Posterior vena cava (tissue), 2 donors: Measurements from ENCODE around the gene ZCCHC7. TPM values are rescaled to one million over a fixed set of nuclear protein-coding genes. Genes with fewer than 3 reads are reported as not detected.
"Not testable (repeated sequence)": the region's sequence is repeated elsewhere in the genome, so short reads cannot be mapped to it uniquely, and the experiment has no call there.

ENCODE experiments used
- DNase-seq: peaks from one replicate; pipeline ENCODE4 v3.0.0-alpha.2; 2020; ENCODE audit warnings: low spot score
- intact Hi-C, 2 donors: fragments of 100-400 bp; cut with DNase I; formaldehyde crosslinking; loops; one replicate each; pipeline versions ENCODE4 v1.14.1 to v1.14.2; 2022 to 2023
- total RNA-seq, 2 donors: library from RNA; stranded (reverse); fragmentation: NEBNext Ultra II Directional; extraction: Animal tissue kit (Norgen Biotek cat#: 25700); gene quantifications; one replicate each; pipeline ENCODE4 v1.2.1, GENCODE V29; 2021
- donor health status: DM: yes; HTN: yes; CAD: no.
- donor health status: DM: yes; HTN: yes; CAD: no.

The ZCCHC7 gene
- total RNA-seq, 2 donors from 2014 or later, result 19.9 to 24.2 TPM

DNA sequence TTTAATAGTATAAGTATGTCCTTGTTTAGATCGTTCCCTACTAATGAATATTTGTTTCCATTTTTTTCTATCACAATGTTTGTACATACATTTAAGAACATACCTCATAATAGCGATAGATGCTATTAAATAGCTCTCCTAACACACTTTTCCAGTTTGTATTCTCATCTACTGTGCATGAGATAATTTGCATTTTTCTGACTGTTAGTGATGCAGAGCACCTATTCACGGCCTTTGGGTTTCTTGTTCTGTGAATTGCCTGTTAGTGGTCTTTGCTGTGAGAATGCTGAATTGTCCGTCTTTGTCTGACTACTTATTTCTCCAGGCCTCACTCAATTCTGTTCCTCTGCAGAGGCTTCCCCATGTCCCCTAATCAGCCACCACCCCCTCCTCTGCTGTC is 5.9 kb upstream of the ZCCHC7 start:
- intact Hi-C loops, DNase-seq: not testable (repeated sequence)

- no peak for DNase-seq
- intact Hi-C loops, result no loop called here
Observed at GRCh38 chr9:37117956-37118355, 2.4 kb upstream of the ZCCHC7 start.

GRCh38 chr9:37119360-37119759 is 1.0 kb upstream of the ZCCHC7 start:
- DNase-seq, result no peak
- intact Hi-C loops, result no loop called here

DNA sequence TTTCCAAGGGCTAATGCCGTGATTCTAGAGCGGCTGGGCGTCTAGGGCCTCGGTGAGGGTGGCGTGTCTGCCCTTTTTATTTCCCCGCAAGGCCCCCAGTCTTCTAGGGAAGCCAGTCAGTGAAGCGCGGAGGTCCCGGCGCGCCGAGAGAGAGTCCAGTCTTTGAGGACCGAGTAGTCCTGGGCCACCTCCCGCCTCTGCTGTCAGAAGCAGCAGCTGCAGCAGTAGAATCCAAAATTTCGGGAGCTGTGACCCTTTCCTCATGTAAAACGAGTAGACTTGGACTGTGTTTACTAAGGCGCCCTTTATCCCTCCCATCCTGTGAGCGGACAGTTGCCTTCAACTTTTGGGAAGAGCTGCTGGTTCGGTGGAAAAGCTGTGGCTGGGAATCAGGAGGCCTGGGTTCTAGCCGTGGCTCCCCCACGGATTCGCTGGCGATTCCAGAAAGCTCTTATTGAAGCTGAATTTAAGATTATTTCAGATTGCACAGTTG is 515 bp downstream of the ZCCHC7 start:
- intact Hi-C loops, result not testable (repeated sequence)
- DNase-seq, result peak; percentile 87

DNA sequence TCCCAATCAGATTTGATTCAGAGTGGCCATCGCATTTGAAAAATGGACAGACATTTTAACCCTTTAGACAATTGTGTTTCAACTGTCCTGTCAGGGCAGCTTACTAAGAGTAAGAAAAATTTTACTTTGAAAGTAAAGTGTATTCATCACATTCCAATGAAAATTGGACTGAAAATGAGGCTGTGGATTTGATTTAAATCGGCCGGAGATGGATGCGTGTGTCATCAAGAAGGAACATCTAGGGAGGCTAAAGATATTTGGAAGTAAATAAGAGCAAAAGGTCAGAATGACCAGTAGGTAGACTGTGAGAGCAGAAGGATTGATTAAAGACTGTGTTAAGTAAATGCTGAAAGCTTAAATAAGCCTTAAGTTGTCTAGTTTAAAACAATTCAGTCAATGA is 1.5 kb downstream of the ZCCHC7 start:
- intact Hi-C loops, result no loop called here
- DNase-seq, result no peak

- intact Hi-C loops, result no loop called here
- DNase-seq, result no peak
Observed at GRCh38 chr9:37126214-37126788, 5.9 kb downstream of the ZCCHC7 start.

DNA sequence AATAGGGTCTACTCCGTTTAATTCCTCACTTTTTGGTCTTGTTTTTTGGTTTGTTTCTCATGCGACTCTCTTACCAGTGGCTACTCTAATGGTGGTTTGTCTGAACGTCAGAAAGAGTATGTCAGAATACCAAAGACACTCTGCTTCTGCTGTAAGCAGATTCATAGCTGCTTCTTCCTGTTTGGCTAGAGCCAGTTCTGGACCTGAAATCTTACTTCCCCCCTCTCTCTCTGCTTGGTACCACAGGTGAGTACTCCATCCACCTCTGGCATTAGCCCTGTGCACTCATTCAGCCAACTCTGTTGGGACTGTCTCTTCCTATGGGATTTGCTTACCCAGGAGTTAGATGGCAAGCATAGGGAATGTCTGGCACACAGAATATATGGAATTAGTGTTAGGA is 6.6 kb downstream of the ZCCHC7 start:
- intact Hi-C loops, result no loop called here

GRCh38 chr9:37128051-37128450 is 7.7 kb downstream of the ZCCHC7 start:
- no peak for DNase-seq
- intact Hi-C loops, result no loop called here

More for the DNA sequence above, 6.6 kb downstream of the ZCCHC7 start:
- DNase-seq, result no peak

GRCh38 chr9:37134166-37134565 is 13.8 kb downstream of the ZCCHC7 start:
- intact Hi-C loops, result no loop called here
- no peak for DNase-seq

DNA sequence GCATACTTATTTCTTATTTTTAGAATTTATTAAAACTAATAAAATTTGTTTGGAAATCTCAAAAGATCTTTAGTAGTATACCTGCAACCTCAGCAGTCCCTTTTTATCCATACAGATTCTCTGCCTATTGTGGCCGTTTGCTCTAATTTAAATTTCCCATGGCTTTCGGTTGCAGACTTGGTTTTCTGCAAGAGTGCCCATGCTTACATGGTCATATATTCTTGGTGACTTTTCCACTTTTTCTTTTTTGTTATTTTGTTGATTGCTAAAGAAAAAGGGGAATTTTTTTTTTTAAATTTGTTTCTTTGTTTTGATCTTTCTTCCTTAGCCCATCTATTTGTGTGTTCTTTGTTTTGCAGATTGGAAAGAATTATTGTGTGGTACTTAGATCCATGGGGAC is 20.6 kb downstream of the ZCCHC7 start:
- intact Hi-C loops, result no loop called here
- DNase-seq, result no peak

DNA sequence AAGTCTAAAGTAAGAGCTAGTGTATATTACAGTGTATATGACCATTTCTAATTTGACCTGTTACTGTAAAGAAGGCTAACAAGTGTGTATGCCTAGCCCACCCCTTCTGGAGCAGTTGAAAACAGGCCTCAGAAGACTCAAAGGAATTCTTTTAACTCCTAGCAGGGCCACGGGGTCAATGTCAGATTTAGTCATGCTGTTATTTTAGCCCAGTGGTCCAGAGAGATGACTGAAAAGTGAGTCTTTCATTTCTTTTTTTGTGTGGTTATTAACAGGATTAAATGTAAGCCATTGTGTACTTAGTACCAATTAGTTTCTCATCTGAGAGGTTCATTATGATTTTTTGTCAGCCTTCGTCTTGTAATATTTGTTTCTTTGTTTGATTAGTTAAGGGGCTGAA is 24.4 kb downstream of the ZCCHC7 start:
- intact Hi-C loops, result no loop called here
- DNase-seq, result no peak

GRCh38 chr9:37146410-37146809 is 26.0 kb downstream of the ZCCHC7 start:
- intact Hi-C loops, result no loop called here
- no peak for DNase-seq

- intact Hi-C loops, result no loop called here
- no peak for DNase-seq
Observed at GRCh38 chr9:37148181-37148580, 27.8 kb downstream of the ZCCHC7 start.

DNA sequence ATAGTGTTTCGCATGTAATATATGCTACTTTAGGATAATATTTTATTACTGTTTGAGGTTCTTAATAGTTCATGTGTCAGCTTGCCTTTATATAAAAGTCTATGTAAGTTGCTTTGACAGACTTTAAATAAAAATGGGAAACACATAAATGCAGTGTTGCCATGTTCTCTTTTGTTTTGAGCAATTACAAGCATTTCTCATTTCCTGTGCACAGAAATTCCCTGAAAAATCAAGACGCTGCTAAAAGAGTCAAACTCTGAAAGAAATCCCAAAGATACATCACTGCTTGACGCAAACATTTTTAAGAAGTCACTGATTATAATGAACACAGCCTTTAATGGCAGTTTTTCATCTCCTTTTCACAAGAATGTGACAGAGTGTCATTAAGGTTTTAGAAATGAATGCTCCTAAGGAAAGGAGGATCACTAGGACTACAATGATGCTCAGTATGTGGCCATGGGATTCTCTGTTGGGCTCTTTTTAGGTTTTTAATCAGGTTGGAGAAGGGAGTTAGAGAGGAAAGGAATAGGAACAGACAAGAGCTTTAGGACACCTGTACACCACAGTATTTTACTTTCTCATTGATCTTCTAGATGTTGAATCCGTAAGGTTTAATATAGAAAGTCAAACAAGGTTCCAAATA is 29.4 kb downstream of the ZCCHC7 start:
- intact Hi-C loops, result no loop called here
- DNase-seq, result no peak

DNA sequence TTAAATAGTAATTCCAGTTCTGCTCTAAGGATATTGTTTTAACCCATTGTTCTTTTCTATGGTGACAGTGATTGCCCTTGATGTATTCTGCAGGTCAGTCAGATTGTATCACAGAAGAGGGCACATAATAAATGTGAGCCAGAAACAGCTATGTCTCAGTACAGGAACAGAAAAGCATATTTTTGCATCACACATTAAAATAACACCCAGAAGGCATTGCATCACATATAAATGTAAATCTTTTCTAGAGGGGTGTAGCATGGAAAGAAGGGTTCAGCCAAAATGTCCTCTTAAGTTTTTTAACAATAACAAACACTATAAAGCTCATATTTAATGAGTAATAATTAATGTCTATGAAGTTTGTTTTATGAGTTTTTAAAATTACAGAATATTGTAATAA is 30.0 kb downstream of the ZCCHC7 start:
- intact Hi-C loops, result no loop called here
- no peak for DNase-seq

GRCh38 chr9:37151812-37152211 is 31.4 kb downstream of the ZCCHC7 start:
- intact Hi-C loops, result no loop called here
- no peak for DNase-seq

DNA sequence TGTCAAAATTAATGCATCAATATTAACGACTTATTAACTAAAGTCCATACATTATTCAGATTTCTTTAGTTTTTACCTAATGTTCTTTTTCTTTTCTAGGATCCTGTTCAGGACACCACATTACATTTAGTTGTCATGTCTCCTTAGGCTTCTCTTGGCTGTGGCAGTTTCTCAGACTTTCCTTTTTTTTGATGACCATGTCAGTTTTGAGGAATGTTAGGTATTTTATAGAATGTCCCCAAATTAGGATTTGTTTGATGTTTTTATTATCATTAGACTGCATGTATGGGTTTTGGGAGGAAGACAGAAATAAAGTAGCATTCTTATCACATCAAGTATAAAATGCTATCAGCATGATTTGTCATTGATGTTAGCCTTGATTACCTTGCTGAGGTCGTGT is 32.0 kb downstream of the ZCCHC7 start:
- no peak for DNase-seq

DNA sequence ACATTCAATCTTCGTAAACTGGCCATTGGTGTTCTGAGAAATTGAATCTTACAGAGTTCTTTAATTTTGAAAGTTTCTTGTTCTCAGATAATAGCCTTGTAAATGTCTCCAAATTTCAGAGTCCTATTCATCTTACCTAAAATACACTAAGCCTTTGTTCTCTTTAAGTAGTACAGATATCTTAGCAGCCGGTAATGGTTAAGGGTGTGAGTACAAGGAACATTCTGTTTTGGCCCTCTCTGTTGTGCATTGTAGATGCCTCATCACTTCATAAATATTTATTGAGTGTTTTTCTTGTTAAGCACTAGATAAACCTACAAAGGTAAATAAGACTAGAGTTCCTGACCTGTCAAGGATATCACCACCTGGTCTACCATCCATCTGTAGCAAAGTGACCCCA is 35.2 kb downstream of the ZCCHC7 start:
- intact Hi-C loops, result no loop called here
- no peak for DNase-seq

More for the DNA sequence above, 32.0 kb downstream of the ZCCHC7 start:
- intact Hi-C loops, result no loop called here

GRCh38 chr9:37156205-37156604 is 35.8 kb downstream of the ZCCHC7 start:
- DNase-seq, result no peak
- intact Hi-C loops, result no loop called here

DNA sequence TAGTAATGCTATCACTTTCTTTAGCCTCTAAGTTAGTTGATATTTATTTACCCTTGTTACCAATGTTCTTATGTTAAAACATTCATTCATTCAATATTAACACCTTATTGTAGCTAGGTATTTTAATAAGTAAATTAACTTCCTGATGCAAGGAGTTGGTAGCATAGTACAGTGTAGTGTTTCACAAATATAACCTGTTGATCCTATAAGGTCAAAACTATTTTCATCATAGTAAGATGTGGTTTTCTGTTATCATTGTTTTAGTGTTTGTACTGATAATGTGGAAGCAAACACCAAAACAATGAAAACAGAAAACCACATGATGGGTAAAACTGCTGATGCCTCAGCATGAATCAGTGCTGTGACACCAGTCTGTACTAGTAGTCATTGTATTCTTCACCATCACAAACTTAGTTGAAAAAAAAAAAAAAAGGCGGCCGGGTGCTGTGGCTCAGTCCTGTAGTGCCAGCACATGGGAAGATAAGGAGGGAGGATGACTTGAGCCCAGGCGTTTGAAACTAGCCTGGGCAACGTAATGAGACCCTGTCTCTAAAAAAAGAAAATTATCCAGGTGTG is 36.5 kb downstream of the ZCCHC7 start:
- no peak for DNase-seq
- intact Hi-C loops, result no loop called here
